Vagina (tissue), 2 donors: ENCODE measurements around the gene NRXN3. TPM values are rescaled to one million over a fixed set of nuclear protein-coding genes. Genes with fewer than 3 reads are reported as not detected.

ENCODE experiments used
- DNase-seq, 2 donors: peaks; one replicate each; pipeline ENCODE4 v3.0.0-alpha.2; 2017; ENCODE audit errors: extremely low spot score in 2 of 2
- H3K27ac ChIP-seq: fragments of 200-600 bp; sonication (generic); one replicate; pipeline ENCODE4 v1.5.1; 2019
- H3K27me3 ChIP-seq: fragments of 200-600 bp; sonication (generic); one replicate; pipeline ENCODE4 v1.5.1; 2019
- H3K36me3 ChIP-seq, 2 donors: fragments of 200-600 bp; sonication (generic); one replicate each; pipeline ENCODE4 v1.5.1; 2017 to 2019
- H3K4me1 ChIP-seq: fragments of 200-600 bp; sonication (generic); one replicate; pipeline ENCODE4 v1.5.1; 2019
- H3K4me3 ChIP-seq, 2 donors: fragments of 200-600 bp; sonication (generic); 1 replicate in 1 of 2; 2 replicates in 1 of 2; pipeline ENCODE4 v1.5.1; 2016 to 2019
- H3K9me3 ChIP-seq: fragments of 200-600 bp; sonication (generic); one replicate; pipeline ENCODE4 v1.5.1; 2019
- CTCF ChIP-seq, 3 experiments: fragments of 450-650 bp in 2 of 3; fragments of 200-600 bp in 1 of 3; sonication (generic) in 1 of 3; IDR thresholded peaks; one replicate each; pipeline ENCODE4 v1.5.1; 2017 to 2019; ENCODE audit warnings: antibody characterized with exemption in 3 of 3, mild to moderate bottlenecking in 2 of 3, moderate library complexity in 2 of 3
- POLR2A ChIP-seq, 2 donors: fragments of 450-650 bp; IDR thresholded peaks; one replicate each; pipeline ENCODE4 v1.6.1; 2017; ENCODE audit warnings: antibody characterized with exemption in 2 of 2, mild to moderate bottlenecking in 2 of 2, moderate library complexity in 2 of 2
- POLR2AphosphoS5 ChIP-seq, 2 donors: sonication (generic); formaldehyde crosslinking; IDR thresholded peaks; one replicate each; pipeline ENCODE4 v1.9.0; 2017; ENCODE audit warnings: antibody characterized with exemption in 2 of 2, mild to moderate bottlenecking in 2 of 2, low read depth in 1 of 2; ENCODE audit not compliant: insufficient read depth in 1 of 2
- intact Hi-C: fragments of 100-400 bp; cut with DNase I; formaldehyde crosslinking; loops from one replicate; pipeline ENCODE4 v1.15.1; 2023
- total RNA-seq: library from RNA; depleted of rRNA; stranded (reverse); fragments of >200 nt; gene quantifications from one replicate; pipeline ENCODE4 v1.2.3, GENCODE V29; 2016

Gene NRXN3
- total RNA-seq, 1 donor from 2014 or later, result 4.7 TPM

GRCh38 chr14:78737116-78737515 is 566.9 kb downstream of the NRXN3 start:
- Histone ChIP-seq H3K27me3 (no peaks in the 10 kb centered on the region), H3K9me3 (no peaks in the 10 kb centered on the region), H3K4me1 (no peaks in the 10 kb centered on the region), H3K36me3 (no peaks in the 10 kb centered on the region), H3K4me3 (no peak overlapping the region), H3K27ac (no peak overlapping the region)
- DNase-seq, result no peak
- no peak for TF ChIP-seq POLR2AphosphoS5 (IDR thresholded peaks at IDR 0.05; ENCODE audit: insufficient read depth in 1 of 2, low read depth in 1 of 2)
- TF ChIP-seq CTCF (IDR thresholded peaks at IDR 0.05), result no peak
- no peak for TF ChIP-seq POLR2A (IDR thresholded peaks at IDR 0.05)
- intact Hi-C loops, result no loop called here

DNA sequence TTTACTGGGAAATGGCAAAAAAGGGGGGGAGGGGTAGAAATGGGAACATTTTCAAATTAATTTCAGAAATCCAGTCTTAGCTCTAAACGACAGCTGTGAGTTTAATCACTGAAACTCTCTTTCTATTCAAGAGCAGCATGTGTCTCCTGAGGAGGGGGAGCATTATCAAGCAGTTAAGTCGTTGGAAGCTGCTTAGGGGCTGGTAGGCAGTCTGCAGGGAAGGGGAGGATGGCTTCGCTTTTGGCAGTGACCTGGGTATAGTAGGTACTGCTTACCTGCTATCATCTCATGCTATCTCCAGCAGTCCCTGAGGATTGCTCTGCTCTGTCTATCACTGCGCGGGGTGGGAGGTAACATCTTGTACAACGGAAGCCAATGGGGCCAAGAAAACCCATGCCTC is 567.4 kb downstream of the NRXN3 start:
- intact Hi-C loops, result no loop called here
- H3K27ac ChIP-seq, result no peak overlapping the region
- H3K4me1 ChIP-seq, result no peaks in the 10 kb centered on the region
- no peak overlapping the region for H3K4me3 ChIP-seq
- no peak for DNase-seq
- H3K36me3 ChIP-seq, result no peaks in the 10 kb centered on the region
- TF ChIP-seq POLR2AphosphoS5 (IDR thresholded peaks at IDR 0.05; ENCODE audit: insufficient read depth in 1 of 2, low read depth in 1 of 2) (no peak), CTCF (IDR thresholded peaks at IDR 0.05) (no peak), POLR2A (IDR thresholded peaks at IDR 0.05) (no peak)
- H3K9me3 ChIP-seq, result no peaks in the 10 kb centered on the region
- no peaks in the 10 kb centered on the region for H3K27me3 ChIP-seq

DNA sequence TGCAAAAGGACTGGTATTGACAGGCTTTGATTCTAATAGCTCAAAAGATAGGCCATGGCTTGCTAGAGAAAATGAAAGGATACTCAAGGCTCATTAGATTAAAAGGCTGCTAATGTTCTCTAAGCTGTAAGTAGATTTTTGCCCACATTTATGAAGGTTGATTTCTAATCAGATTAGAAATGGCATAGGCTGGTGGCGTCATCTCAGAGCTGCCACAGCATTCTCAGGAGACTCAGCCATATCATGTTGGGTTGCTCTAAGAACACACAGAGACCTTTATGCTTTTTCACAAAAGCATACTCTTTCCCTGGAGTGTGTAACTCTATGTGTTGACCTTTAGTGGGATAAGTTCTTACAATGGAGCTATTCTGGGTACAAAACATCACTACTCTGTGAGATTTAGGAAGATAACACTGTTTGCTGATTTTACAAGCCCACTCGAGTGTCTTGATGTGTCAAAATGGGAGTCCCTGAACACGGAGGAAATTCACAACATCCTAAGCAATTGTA is 576.0 kb downstream of the NRXN3 start:
- Histone ChIP-seq H3K4me3 (no peak overlapping the region), H3K27ac (no peak overlapping the region), H3K27me3 (no peaks in the 10 kb centered on the region), H3K9me3 (no peaks in the 10 kb centered on the region), H3K36me3 (no peaks in the 10 kb centered on the region), H3K4me1 (no peaks in the 10 kb centered on the region)
- intact Hi-C loops, result no loop called here
- no peak for TF ChIP-seq CTCF (IDR thresholded peaks at IDR 0.05)
- no peak for TF ChIP-seq POLR2AphosphoS5 (IDR thresholded peaks at IDR 0.05; ENCODE audit: insufficient read depth in 1 of 2, low read depth in 1 of 2)
- no peak for TF ChIP-seq POLR2A (IDR thresholded peaks at IDR 0.05)
- DNase-seq, result no peak

GRCh38 chr14:78747813-78748212 is 577.6 kb downstream of the NRXN3 start:
- no peak for TF ChIP-seq POLR2A (IDR thresholded peaks at IDR 0.05)
- no peak for TF ChIP-seq CTCF (IDR thresholded peaks at IDR 0.05)
- TF ChIP-seq POLR2AphosphoS5 (IDR thresholded peaks at IDR 0.05; ENCODE audit: insufficient read depth in 1 of 2, low read depth in 1 of 2), result no peak
- no peaks in the 10 kb centered on the region for H3K36me3 ChIP-seq
- DNase-seq, result no peak
- no peak overlapping the region for H3K4me3 ChIP-seq
- no peak overlapping the region for H3K27ac ChIP-seq
- H3K4me1 ChIP-seq, result no peaks in the 10 kb centered on the region
- H3K9me3 ChIP-seq, result no peaks in the 10 kb centered on the region
- intact Hi-C loops, result no loop called here
- no peaks in the 10 kb centered on the region for H3K27me3 ChIP-seq

DNA sequence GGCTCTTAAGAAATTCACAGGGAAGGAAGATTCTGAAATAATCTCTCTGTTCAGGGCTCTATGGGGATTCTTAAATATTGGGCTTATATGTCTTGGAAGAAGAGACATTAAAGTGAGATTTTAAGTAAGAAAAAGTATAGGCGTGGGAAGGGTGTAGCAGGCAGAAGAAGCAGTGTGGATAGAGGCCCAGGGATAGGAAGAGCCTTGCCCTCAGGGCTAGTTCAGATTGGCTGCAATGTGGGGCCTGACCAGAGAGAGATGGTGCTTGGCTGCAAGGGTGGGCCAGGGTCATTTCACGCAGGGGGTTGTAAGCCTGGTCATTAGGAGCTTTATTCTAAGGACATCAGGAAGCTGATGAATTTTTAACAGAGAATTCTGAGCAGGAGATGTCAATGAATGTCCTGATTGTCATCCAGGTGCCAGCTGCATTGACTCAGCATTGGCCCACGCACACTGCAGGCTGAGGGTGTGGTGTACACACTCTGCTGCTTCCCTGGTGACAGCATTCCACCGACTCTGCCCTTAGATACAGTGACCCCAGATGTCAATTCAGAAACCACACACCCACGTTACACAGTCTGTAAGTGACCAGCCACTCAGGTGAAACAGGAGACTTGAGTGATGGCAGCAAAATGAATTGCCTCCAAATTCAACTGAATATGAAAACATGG is 582.5 kb downstream of the NRXN3 start:
- H3K36me3 ChIP-seq, result no peaks in the 10 kb centered on the region
- no peak overlapping the region for H3K27ac ChIP-seq
- intact Hi-C loops, result no loop called here
- TF ChIP-seq CTCF (IDR thresholded peaks at IDR 0.05) (no peak), POLR2AphosphoS5 (IDR thresholded peaks at IDR 0.05; ENCODE audit: insufficient read depth in 1 of 2, low read depth in 1 of 2) (no peak), POLR2A (IDR thresholded peaks at IDR 0.05) (no peak)
- H3K4me1 ChIP-seq, result no peaks in the 10 kb centered on the region
- no peaks in the 10 kb centered on the region for H3K9me3 ChIP-seq
- H3K4me3 ChIP-seq, result no peak overlapping the region
- no peak for DNase-seq
- H3K27me3 ChIP-seq, result no peaks in the 10 kb centered on the region
